ENCODE measurements around the gene LRRC9. TPM values are rescaled to one million over a fixed set of nuclear protein-coding genes. Genes with fewer than 3 reads are reported as not detected.

Gene LRRC9
- total and polyA plus RNA-seq, 2 of the 13 experiments (the other 11 are each of a cell fraction or from before 2014, with no cell fraction given), result 0.08 to 0.18 TPM

DNA sequence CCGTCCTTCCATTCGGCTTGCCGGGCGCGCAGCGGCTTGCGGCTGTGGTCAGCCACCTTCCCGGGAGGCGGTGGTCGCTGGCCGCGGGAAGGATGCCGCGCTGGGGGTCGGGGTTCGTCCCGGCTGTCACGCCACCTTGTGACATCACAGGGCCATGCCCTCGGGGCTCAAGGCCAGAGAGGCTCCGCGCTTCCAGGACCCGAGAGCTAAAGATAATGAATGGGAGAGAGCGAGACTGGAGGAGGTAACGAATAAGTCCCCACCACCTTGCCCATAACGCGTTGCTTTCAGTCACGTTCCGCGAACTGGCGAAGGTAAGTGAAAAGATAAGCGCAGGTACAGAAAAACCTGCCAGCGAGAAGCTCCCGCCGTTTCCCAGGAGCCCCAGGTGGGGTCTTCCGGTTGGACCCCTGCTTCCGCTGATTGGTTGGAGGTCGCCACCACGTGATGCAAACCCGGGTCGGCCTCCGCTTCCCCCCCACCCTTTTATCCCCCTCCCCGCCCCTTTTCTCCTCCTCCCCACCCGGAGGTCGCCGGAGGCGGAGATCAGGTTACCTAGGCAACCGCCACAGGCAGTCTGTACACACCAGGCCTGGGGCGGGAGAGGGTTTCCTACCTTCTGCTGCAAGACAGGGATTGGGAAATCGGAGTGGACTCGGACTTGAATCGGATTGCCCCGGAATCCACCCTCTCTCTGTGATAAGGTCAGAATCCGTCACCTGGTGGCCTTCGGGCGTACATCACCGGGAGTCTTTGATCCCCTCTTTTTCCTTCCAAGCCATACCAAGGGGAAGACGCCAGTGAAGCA is at the start of gene LRRC9 (continued):
- no peak for TF ChIP-seq PREB (CRISPR knock-in tag; IDR thresholded peaks at IDR 0.05)
- no peak for TF ChIP-seq ZNF484 (CRISPR knock-in tag; IDR thresholded peaks at IDR 0.05; ENCODE audit: borderline replicate concordance, low read depth)
- TF ChIP-seq SPEN (CRISPR knock-in tag; IDR thresholded peaks at IDR 0.05; ENCODE audit: low read depth), result no peak
- no peak for TF ChIP-seq ZNF337 (CRISPR knock-in tag; IDR thresholded peaks at IDR 0.05; ENCODE audit: borderline replicate concordance, low read depth)
- TF ChIP-seq ZNF883 (CRISPR knock-in tag; IDR thresholded peaks at IDR 0.05; ENCODE audit: not compliant biosample characterization), result no peak
- TF ChIP-seq ZBTB20 (CRISPR knock-in tag; IDR thresholded peaks at IDR 0.05; ENCODE audit: borderline replicate concordance, low read depth), result no peak
- peak; percentile 63 for TF ChIP-seq RFX1 (IDR thresholded peaks at IDR 0.05)
- peak; percentile 67; the same call in 1 of the 2 replicates for TF ChIP-seq NRL (CRISPR knock-in tag; IDR thresholded peaks at IDR 0.05; ENCODE audit: borderline replicate concordance)
- TF ChIP-seq PRMT3 (CRISPR knock-in tag; IDR thresholded peaks at IDR 0.05; ENCODE audit: borderline replicate concordance, low read depth), result no peak
- TF ChIP-seq, protein P1, sequence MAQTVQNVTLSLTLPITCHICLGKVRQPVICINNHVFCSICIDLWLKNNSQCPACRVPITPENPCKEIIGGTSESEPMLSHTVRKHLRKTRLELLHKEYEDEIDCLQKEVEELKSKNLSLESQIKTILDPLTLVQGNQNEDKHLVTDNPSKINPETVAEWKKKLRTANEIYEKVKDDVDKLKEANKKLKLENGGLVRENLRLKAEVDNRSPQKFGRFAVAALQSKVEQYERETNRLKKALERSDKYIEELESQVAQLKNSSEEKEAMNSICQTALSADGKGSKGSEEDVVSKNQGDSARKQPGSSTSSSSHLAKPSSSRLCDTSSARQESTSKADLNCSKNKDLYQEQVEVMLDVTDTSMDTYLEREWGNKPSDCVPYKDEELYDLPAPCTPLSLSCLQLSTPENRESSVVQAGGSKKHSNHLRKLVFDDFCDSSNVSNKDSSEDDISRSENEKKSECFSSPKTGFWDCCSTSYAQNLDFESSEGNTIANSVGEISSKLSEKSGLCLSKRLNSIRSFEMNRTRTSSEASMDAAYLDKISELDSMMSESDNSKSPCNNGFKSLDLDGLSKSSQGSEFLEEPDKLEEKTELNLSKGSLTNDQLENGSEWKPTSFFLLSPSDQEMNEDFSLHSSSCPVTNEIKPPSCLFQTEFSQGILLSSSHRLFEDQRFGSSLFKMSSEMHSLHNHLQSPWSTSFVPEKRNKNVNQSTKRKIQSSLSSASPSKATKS (CRISPR knock-in tag; IDR thresholded peaks at IDR 0.05), result no peak
- TF ChIP-seq SIX4 (CRISPR knock-in tag; IDR thresholded peaks at IDR 0.05), result no peak
- TF ChIP-seq ZFX (CRISPR knock-in tag; IDR thresholded peaks at IDR 0.05; ENCODE audit: low read depth), result peak; percentile 71
- no peak for TF ChIP-seq MAFG (CRISPR knock-in tag; IDR thresholded peaks at IDR 0.05)
- peak; percentile 68 for TF ChIP-seq ZNF552 (CRISPR knock-in tag; IDR thresholded peaks at IDR 0.05; ENCODE audit: borderline replicate concordance)
- TF ChIP-seq ZFP37 (CRISPR knock-in tag; IDR thresholded peaks at IDR 0.05; ENCODE audit: borderline replicate concordance), result 0 out of 2 replicates have a peak, but pooled peaks have one; percentile 37
- no peak for TF ChIP-seq GLI4 (CRISPR knock-in tag; IDR thresholded peaks at IDR 0.05; ENCODE audit: borderline replicate concordance)
- peak; percentile 76 for TF ChIP-seq ZNF607 (CRISPR knock-in tag; IDR thresholded peaks at IDR 0.05; ENCODE audit: borderline replicate concordance)
- no peak for TF ChIP-seq DR1 (CRISPR knock-in tag; IDR thresholded peaks at IDR 0.05)
- 0 out of 2 replicates have a peak, but pooled peaks have one; percentile 27 for TF ChIP-seq ZNF232 (CRISPR knock-in tag; IDR thresholded peaks at IDR 0.05; ENCODE audit: borderline replicate concordance)
- TF ChIP-seq MLLT10 (CRISPR knock-in tag; IDR thresholded peaks at IDR 0.05), result no peak
- TF ChIP-seq FOXM1 (CRISPR knock-in tag; IDR thresholded peaks at IDR 0.05), result no peak
- no peak; the same call in 1 of the 2 replicates for TF ChIP-seq KLF12 (CRISPR knock-in tag; IDR thresholded peaks at IDR 0.05; ENCODE audit: borderline replicate concordance)
- no peak for TF ChIP-seq ZNF138 (CRISPR knock-in tag; IDR thresholded peaks at IDR 0.05; ENCODE audit: low read depth)
- TF ChIP-seq ZSCAN25 (CRISPR knock-in tag; IDR thresholded peaks at IDR 0.05), result no peak
- TF ChIP-seq KLF11 (CRISPR knock-in tag; IDR thresholded peaks at IDR 0.05), result no peak
- TF ChIP-seq MIXL1 (CRISPR knock-in tag; IDR thresholded peaks at IDR 0.05), result no peak
- no peak for TF ChIP-seq ZNF296 (CRISPR knock-in tag; conservative IDR thresholded peaks at IDR 0.05)
- no peak for TF ChIP-seq SATB2 (CRISPR knock-in tag; IDR thresholded peaks at IDR 0.05)
- TF ChIP-seq, protein P2, sequence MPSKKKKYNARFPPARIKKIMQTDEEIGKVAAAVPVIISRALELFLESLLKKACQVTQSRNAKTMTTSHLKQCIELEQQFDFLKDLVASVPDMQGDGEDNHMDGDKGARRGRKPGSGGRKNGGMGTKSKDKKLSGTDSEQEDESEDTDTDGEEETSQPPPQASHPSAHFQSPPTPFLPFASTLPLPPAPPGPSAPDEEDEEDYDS (CRISPR knock-in tag; IDR thresholded peaks at IDR 0.05), result peak; percentile 20; the same call in 1 of the 2 replicates

Measured in HepG2 (cell line).